B cell (primary cell): ENCODE results near the gene DTNA. TPM values are rescaled to one million over a fixed set of nuclear protein-coding genes. Genes with fewer than 3 reads are reported as not detected.

Experiments
- ATAC-seq: fragments of 200-7000 bp; cut with Tn5 transposase; one replicate; pipeline ENCODE4 v1.10.0; 2021; ENCODE audit warnings: low read depth, mild to moderate bottlenecking, moderate number of reproducible peaks, moderate library complexity
- CTCF ChIA-PET: fragments of 350-600 bp; sonication (Branson Sonifier 250); formaldehyde crosslinking; loops from one replicate; lab custom pipeline; 2021; ENCODE audit warnings: antibody characterized with exemption, inconsistent platforms; lab: Charles Lee
- POLR2A ChIA-PET: fragments of 350-600 bp; sonication (Branson Sonifier 250); formaldehyde crosslinking; loops from one replicate; lab custom pipeline; 2021; ENCODE audit warnings: antibody characterized with exemption; lab: Charles Lee
- DNase-seq: peaks from one replicate; pipeline ENCODE4 v3.0.0; 2013
- H2AFZ ChIP-seq: 2 replicates; pipeline ENCODE4 v1.6.1; 2012; ENCODE audit warnings: mild to moderate bottlenecking, low read depth, low read length; ENCODE audit not compliant: insufficient read depth, poor library complexity, severe bottlenecking
- H3K27ac ChIP-seq, 2 donors: 1 replicate in 1 of 2; 2 replicates in 1 of 2; pipeline ENCODE4 v1.5.1; 2012 to 2013; ENCODE audit warnings: low read length in 2 of 2, mild to moderate bottlenecking in 2 of 2, moderate library complexity in 1 of 2
- H3K27me3 ChIP-seq, 4 experiments: fragments of 200-600 bp in 1 of 4; sonication (generic) in 1 of 4; replicated peaks in 1 of 4; 1 replicate in 2 of 4; 2 replicates in 2 of 4; pipeline versions ENCODE4 v1.6.1 to v1.7.0; 2013 to 2016; ENCODE audit warnings: low read length in 3 of 4, mild to moderate bottlenecking in 2 of 4, mixed read lengths in 1 of 4, moderate library complexity in 1 of 4; ENCODE audit not compliant: insufficient read depth in 4 of 4, control insufficient read depth in 3 of 4; ENCODE audit errors: control extremely low read depth in 1 of 4
- H3K36me3 ChIP-seq, 2 experiments: replicated peaks in 1 of 2; 1 replicate in 1 of 2; 2 replicates in 1 of 2; pipeline versions ENCODE4 v1.6.1 to v1.7.1; 2013; ENCODE audit warnings: low read length in 1 of 2; ENCODE audit not compliant: insufficient read depth in 2 of 2, control insufficient read depth in 1 of 2; ENCODE audit errors: control extremely low read depth in 1 of 2, extremely low read depth in 1 of 2
- H3K4me1 ChIP-seq, 2 donors: fragments of 200-600 bp in 1 of 2; sonication (generic) in 1 of 2; 1 replicate in 1 of 2; 2 replicates in 1 of 2; pipeline versions ENCODE4 v1.5.1 to v1.6.1; 2013 to 2017; ENCODE audit warnings: low read length in 2 of 2; ENCODE audit not compliant: control insufficient read depth in 2 of 2, insufficient read depth in 2 of 2
- H3K4me2 ChIP-seq: replicated peaks from 2 replicates; pipeline ENCODE3; 2012; ENCODE audit warnings: mild to moderate bottlenecking, low read depth, low read length; ENCODE audit not compliant: poor library complexity, severe bottlenecking
- H3K4me3 ChIP-seq, 5 experiments: fragments of 200-600 bp in 1 of 5; sonication (generic) in 1 of 5; 1 replicate in 3 of 5; 2 replicates in 2 of 5; pipeline versions ENCODE4 v1.5.1 to v1.7.0; 2011 to 2016; ENCODE audit warnings: low read length in 4 of 5, mild to moderate bottlenecking in 4 of 5, low read depth in 2 of 5, control low read depth in 1 of 5, moderate library complexity in 1 of 5; ENCODE audit not compliant: insufficient read depth in 1 of 5; ENCODE audit errors: control extremely low read depth in 1 of 5, extremely low read depth in 1 of 5
- H3K79me2 ChIP-seq: fragments of 200-600 bp; sonication (generic); one replicate; pipeline ENCODE4 v1.6.0; 2016; ENCODE audit warnings: low read length; ENCODE audit not compliant: control insufficient read depth, insufficient read depth
- H3K9ac ChIP-seq: fragments of 200-600 bp; sonication (generic); 2 replicates; pipeline ENCODE4 v1.6.1; 2017; ENCODE audit warnings: mild to moderate bottlenecking, low read length, moderate library complexity
- H3K9me3 ChIP-seq, 3 donors: one replicate each; pipeline versions ENCODE4 v1.6.1 to v1.7.1; 2013; ENCODE audit warnings: low read length in 2 of 3; ENCODE audit not compliant: control insufficient read depth in 2 of 3, insufficient read depth in 1 of 3; ENCODE audit errors: control extremely low read depth in 1 of 3
- H4K20me1 ChIP-seq: 2 replicates; pipeline ENCODE4 v1.6.0; 2012; ENCODE audit warnings: mild to moderate bottlenecking, low read length; ENCODE audit not compliant: insufficient read depth, control insufficient read depth, poor library complexity, severe bottlenecking
- H3K27ac Mint-ChIP-seq: one replicate; pipeline ENCODE4 v1.8.0; 2021; ENCODE audit warnings: mixed read lengths
- H3K27me3 Mint-ChIP-seq: one replicate; pipeline ENCODE4 v1.8.0; 2021; ENCODE audit warnings: mixed read lengths
- H3K4me1 Mint-ChIP-seq: one replicate; pipeline ENCODE4 v1.8.0; 2021; ENCODE audit warnings: mixed read lengths
- H3K4me3 Mint-ChIP-seq: one replicate; pipeline ENCODE4 v1.8.0; 2021; ENCODE audit warnings: mixed read lengths
- H3K9me3 Mint-ChIP-seq: one replicate; pipeline ENCODE4 v1.8.0; 2022; ENCODE audit warnings: mixed read lengths; ENCODE audit not compliant: insufficient read depth
- EZH2 ChIP-seq: IDR thresholded peaks from 2 replicates; pipeline ENCODE4 v1.6.1; 2012; ENCODE audit warnings: borderline replicate concordance, low read depth, mild to moderate bottlenecking, moderate library complexity, low read length; ENCODE audit not compliant: insufficient read depth, poor library complexity, severe bottlenecking
- WGBS: methylation state at CpG from one replicate; pipeline ENCODE4 v1.1.5; 2013; ENCODE audit warnings: missing lambda C conversion rate; ENCODE audit not compliant: insufficient coverage; 5-methylcytosine and 5-hydroxymethylcytosine counted together
- intact Hi-C: fragments of 100-400 bp; cut with micrococcal nuclease; formaldehyde crosslinking; loops from one replicate; pipeline ENCODE4 v1.10.0; 2022
- polyA plus RNA-seq: library from polyadenylated mRNA; depleted of rRNA; stranded (reverse); fragments of >200 nt; gene quantifications from 2 replicates; pipeline ENCODE4 v1.2.3, GENCODE V29; 2012
- total RNA-seq, 2 donors: library from RNA; stranded (reverse); fragments of 120-200 nt in 1 of 2; gene quantifications; 1 replicate in 1 of 2; 2 replicates in 1 of 2; pipeline versions ENCODE4 v1.2.3 to v1.2.4, GENCODE V29; 2013 to 2022
- TF ChIP-seq, protein P1 (sequence below): fragments of 200-600 bp; IDR thresholded peaks from one replicate; pipeline ENCODE4 v1.8.0; 2022; ENCODE audit warnings: antibody characterized with exemption, mild to moderate bottlenecking

The DTNA gene
- total and polyA plus RNA-seq, 2 donors (not counting 1 experiment from before 2014, with no cell fraction given) = not detected

DNA sequence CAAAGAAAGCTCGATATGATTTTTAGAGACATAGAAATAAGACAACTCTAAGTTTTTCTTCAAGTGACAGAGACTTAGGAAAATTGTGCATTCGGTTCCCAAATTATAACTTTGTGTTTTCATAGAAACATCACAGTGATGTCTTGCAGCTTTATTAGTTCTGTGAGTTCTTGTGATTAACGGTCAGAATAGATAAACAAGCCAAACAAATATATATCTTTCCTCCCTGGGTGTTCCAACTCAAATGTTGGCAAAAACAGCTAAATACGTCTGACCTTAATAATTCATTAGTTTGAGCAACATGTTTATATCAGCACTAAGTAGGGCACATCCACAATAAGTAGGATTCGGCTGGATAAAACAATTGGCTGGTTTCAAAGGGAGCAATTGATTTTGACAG lies 47.6 kb downstream of the DTNA start:
- ChIA-PET POLR2A (no interaction called here), CTCF (no interaction called here)
- Histone ChIP-seq H2AFZ (no peak overlapping the region), H3K4me3 (no peak overlapping the region), H3K79me2 (no peaks in the 10 kb centered on the region), H3K9ac (no peak overlapping the region), H3K4me1 (no peaks in the 10 kb centered on the region), H3K36me3 (no peaks in the 10 kb centered on the region), H3K4me2 (no peak overlapping the region), H3K27me3 (no peaks in the 10 kb centered on the region), H4K20me1 (no peaks in the 10 kb centered on the region), H3K9me3 (no peaks in the 10 kb centered on the region), H3K27ac (no peak overlapping the region)
- no peaks in the 10 kb centered on the region for H3K9me3 Mint-ChIP-seq
- no peaks in the 10 kb centered on the region for H3K27me3 Mint-ChIP-seq
- H3K4me1 Mint-ChIP-seq = no peaks in the 10 kb centered on the region
- no peak overlapping the region for H3K4me3 Mint-ChIP-seq
- ATAC-seq = no peak
- no peak for DNase-seq
- intact Hi-C loops = no loop called here
- 100% methylated on average over 1 of the region's 5 CpGs for WGBS
- no peak for TF ChIP-seq EZH2
- TF ChIP-seq, protein P1, sequence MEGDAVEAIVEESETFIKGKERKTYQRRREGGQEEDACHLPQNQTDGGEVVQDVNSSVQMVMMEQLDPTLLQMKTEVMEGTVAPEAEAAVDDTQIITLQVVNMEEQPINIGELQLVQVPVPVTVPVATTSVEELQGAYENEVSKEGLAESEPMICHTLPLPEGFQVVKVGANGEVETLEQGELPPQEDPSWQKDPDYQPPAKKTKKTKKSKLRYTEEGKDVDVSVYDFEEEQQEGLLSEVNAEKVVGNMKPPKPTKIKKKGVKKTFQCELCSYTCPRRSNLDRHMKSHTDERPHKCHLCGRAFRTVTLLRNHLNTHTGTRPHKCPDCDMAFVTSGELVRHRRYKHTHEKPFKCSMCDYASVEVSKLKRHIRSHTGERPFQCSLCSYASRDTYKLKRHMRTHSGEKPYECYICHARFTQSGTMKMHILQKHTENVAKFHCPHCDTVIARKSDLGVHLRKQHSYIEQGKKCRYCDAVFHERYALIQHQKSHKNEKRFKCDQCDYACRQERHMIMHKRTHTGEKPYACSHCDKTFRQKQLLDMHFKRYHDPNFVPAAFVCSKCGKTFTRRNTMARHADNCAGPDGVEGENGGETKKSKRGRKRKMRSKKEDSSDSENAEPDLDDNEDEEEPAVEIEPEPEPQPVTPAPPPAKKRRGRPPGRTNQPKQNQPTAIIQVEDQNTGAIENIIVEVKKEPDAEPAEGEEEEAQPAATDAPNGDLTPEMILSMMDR = no peak
- no peak overlapping the region for H3K27ac Mint-ChIP-seq

DNA sequence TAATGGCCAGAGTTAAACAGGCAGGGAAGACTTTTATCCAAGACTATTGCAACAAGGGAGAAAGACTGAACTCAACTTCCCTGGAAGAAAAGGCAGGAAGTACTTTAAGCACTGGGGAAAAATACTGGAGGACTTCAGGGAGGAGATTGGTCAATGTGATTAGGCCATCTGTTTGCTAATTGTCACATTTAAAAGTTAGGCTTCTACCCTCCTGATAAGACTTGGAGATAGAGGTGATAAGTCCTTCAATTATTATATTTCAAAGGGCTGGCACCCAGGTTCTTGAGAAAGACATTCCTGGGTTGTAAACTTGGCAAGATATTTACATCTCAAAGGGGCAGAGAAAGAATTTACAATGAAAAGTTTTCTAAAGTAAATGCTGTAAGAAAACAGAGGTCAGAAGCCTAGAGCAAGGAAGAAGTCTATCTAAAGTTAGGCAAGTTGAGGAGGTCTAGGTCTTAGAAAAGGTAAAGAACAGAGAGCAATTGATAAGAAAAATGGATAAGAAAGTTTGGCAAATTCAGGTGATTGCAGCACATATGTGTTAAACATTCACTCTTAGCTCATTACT lies 48.4 kb downstream of the DTNA start:
- CTCF ChIA-PET = no interaction called here
- Histone ChIP-seq H3K27me3 (no peaks in the 10 kb centered on the region), H3K79me2 (no peaks in the 10 kb centered on the region), H3K4me3 (no peak overlapping the region), H3K9me3 (no peaks in the 10 kb centered on the region), H3K36me3 (no peaks in the 10 kb centered on the region), H2AFZ (no peak overlapping the region), H3K4me2 (no peak overlapping the region), H3K27ac (no peak overlapping the region), H4K20me1 (no peaks in the 10 kb centered on the region), H3K9ac (no peak overlapping the region), H3K4me1 (no peaks in the 10 kb centered on the region)
- H3K27ac Mint-ChIP-seq = no peak overlapping the region
- ATAC-seq = no peak
- no peak for DNase-seq
- no peaks in the 10 kb centered on the region for H3K9me3 Mint-ChIP-seq
- intact Hi-C loops = no loop called here
- no peaks in the 10 kb centered on the region for H3K27me3 Mint-ChIP-seq
- POLR2A ChIA-PET = no interaction called here
- no peak overlapping the region for H3K4me3 Mint-ChIP-seq
- TF ChIP-seq EZH2 = no peak
- TF ChIP-seq, protein P1 = no peak
- no peaks in the 10 kb centered on the region for H3K4me1 Mint-ChIP-seq
